Retina (tissue), 1 donor: Measurements from ENCODE around the gene CRACR2B.

Source experiments
- DNase-seq: peaks from one replicate; pipeline ENCODE4 v3.0.0-alpha.2; 2016

The CRACR2B gene

GRCh38 chr11:839875-840617, 12.3 kb downstream of the CRACR2B start:
- DNase-seq: no peak

GRCh38 chr11:841981-842369, 14.3 kb downstream of the CRACR2B start:
- peak; percentile 57 for DNase-seq

DNA sequence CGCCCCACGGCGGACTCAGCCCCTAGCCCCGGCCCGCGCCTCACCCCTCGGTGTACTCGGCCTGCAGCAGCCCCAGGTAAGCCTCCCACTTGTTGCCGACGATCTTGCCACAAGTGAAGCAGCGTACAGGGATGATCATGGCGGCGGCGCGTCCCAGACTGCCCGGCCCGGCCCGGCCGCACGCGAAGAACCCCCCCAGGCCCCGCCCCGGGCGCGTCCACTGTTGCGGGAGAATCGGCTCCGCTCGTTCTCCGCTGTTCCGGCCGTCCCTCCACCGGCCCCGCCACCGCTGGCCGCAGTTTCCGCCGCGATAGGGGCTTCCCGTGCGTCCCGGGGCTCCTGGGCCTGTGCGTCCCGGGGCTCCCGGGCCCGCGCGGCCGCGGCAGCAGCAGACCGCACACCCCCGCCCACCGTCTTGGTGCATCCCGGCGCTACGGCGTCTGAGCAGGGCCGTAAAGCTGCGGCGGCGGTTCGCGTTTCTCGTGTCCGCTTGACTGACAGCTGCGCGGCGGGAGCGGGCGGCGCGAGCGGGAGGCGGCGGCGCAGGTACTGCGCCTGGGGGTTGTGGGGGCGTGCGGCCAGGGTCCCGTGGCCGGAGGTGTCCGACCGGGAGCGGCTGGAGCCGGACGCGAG, 14.8 kb downstream of the CRACR2B start, which contains the start of the genes POLR2L and TSPAN4:
Gene POLR2L, minus strand, starts transcription at position 160 of the 633 bp plus-strand sequence. Its CDS starts 21 bp downstream, at position 139.
Gene TSPAN4, plus strand, starts transcription at position 483 of the 633 bp plus-strand sequence. CDS start 7,453 bp downstream, outside the sequence.
- DNase-seq: peak; percentile 96

DNA sequence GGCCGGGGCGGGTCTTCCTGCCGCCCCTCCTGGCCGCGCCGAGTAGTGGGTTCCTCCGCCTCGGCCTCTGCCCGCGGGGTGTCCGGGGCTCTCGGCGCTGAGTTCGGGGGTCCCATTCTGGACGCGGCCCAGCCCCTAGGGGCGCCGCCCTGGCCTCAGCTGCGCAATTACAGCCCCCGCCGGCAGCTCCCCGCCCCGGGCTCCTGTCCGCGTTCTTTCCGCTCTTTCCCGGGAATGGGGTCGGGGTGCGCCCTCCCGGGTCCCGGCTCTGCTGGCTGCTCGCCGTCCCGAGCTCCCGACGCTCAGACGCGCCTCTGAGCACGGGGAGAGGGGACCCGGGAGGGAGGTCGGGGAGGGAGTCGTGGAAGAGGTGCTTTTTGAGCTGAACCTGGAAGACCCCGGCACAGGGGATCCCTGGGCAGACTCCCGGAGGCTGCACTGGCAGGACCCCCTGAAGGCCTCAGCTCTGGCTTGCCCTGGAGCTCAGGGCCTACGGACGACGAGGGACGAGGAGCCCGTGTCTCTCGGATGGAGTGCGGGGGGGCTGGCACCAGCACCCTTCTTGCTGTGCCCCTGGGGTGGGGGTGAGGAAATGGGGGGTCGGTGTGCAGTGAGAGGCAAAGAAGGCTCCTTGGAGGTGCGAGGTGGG, 15.5 kb downstream of the CRACR2B start:
- peak; percentile 55 for DNase-seq

DNA sequence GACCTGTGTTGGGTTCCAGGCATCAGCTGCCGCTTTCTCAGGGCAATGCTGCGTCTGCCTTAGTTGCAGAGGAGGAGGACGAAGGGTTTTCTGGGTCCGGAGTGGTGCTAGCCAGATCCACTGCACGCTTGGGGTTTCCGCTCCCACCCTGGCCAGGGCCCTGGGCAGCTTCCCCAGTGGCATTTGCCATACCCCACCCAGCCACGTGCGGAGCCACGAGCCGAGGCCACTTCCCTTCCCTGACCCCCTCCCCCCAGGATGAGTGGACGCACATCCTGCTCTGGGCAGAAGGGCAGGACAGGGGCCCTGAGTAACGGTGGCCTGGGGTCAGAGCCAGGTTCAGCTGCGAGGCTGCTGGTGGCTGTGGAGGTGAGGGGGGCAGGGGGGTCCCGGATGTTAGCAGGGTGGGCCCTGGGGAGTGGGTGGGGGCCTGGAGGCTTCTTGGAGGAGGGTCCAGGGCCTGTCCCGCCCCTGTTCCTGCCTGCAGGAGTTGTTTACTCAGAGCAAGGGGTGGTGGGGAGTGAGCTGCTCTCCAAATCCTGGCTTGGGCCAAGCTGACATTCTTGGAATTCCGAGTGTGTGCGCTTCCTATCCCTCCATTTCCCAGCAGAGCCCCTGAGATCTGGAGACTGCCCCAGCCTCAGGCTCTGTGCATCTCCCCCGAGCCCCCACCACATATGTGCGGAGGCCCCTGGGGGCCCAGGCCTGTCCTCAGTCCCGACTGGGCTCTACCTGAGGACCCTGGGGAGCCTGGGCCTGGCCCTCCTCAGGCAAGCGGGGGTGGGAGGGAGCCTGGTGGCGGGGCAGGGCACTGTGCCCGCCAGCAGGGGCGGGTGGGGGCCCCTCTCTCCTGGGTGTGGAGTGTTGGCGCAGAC, 16.3 kb downstream of the CRACR2B start:
- peak; percentile 42 for DNase-seq

DNA sequence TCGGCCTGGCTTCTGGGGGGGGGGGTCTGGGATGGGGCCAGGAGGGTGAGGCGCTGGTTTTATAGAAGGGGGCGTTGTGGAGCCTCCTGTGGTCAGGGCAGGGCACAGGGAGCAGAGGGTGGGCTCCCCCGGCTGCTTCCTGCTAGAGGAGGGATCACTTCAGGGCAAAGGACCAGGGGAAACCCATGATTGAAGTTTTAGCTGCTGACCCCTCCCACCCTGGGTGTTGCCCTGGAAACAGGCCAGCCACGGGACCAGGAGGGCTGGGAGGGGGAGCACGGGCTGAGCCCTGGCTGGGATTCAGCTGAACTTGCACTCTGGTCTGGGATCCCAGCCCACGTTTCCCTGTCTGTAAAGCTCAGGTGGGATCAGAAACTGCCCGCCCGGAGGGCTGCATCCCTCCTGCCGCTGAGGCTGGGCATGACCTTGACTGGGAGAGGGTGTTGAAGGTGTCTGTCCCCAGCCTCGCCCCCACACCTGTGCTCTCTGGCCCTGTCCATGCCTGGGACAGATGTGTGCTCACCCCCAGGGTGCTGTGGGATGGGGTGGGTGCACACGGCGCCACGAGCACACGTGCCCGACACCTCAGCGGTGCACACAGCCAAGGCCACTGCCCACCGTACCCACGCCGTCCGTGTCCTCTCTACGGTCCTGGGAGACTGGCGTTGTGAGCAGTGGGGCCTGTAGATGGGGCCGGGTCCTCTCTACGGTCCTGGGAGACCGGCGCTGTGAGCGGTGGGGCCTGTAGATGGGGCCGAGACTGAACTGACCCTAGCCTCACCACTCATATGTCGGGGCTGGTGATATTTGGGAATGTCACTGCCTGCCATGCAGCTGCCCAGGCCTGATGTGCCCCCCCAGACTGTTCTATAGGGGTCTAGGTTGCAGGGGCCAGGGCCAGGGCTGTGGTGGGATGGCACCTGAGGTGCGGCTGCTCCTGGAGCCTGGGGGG, 17.2 kb downstream of the CRACR2B start:
- DNase-seq: peak; percentile 59

GRCh38 chr11:845872-846495, 18.3 kb downstream of the CRACR2B start:
- DNase-seq: peak; percentile 45

DNA sequence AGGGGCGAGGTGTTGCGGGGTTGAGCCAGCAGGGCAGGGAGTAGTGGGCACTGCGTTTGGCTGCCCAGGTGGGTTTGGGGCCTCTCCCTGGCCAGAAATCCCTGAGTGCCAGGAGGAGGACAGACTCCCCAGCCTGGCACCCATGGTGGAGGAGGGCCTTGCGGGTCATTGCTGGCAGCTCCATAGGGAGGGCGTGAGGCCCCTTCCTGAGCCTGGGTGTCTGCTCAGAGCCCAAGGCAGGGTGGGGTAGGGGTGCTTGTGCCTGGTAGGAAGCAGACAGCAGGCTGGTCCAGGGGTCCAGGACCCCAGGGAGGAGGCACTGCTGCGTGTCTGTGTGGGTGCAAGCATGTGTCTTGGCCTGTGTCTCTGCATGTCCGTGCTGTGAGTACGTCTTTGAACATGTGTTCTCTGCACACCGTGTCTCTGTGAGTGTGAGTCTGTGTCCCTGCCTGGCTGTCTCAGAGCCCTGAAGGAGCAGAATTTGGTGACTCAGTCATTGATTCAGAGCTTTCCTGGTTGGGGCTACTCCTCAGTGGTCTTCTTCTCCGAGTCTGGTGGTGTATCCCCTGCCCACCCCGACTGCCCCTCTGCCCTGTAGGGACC, 18.9 kb downstream of the CRACR2B start:
- no peak for DNase-seq

- DNase-seq: no peak
Measured at GRCh38 chr11:847876-848275, 20.2 kb downstream of the CRACR2B start.

DNA sequence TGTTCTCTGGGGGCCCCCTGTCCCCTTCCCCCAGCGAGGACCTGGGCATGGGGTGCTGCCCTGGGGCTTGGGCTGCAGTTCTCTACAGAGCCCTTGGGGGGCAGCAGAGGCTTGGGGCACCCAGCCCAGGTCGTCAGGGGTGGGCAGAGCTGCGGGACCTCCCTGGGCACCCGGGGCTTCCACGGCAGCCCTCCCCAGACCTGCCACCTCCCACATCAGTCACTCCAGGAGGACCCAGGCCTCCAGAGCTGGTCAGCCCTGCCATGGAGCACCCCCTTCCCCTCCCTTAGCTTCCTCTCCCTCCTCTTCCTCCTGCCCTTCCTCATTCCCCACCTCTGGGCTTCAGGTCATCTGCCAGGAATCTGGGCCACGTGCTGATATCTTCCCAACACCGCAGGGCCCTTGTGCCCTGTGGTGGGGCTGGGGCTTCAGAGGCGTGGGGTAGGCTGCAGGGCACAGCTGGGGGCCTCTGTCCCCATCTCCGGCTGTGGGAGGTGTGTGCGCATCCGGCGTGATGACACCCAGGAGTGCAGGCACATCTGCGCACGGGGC, 20.7 kb downstream of the CRACR2B start:
- DNase-seq: peak; percentile 67

DNA sequence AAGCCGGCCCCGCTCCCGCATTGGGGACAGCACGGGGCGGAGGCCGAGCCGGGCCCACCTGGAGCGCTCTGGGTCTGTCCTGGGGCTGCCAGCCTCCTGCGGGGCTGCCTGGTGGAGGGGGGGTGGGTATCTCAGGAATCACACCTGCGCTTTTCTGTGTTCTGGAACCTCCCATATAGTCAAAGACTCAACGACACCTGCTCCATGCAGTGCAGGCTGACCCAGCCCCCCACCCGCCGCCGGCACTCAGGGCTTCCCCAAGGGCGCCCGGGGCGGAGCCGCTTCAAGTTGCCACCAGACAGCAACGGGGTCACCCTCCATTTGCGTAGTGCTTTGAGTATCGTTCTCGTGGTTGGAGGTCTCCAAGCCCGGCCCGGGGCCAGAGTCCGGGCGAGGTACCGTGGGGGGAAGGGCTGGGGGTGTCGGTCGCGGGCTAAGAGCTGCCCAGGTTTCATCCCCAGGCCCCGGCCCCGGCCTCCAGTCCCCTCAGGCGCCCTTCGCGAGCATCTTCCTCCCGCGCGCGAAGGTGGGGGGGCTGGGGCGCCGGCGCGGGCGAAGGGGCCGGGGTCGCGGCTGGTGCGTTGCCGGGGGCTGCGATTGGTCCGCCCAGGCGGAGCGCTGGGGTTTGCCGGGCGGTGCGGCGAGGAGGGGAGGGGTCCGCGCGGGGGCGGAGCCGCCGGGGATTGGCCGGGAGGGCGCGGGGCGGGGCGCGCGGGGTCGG, 21.5 kb downstream of the CRACR2B start:
- DNase-seq: peak; percentile 82

- DNase-seq: peak; percentile 69
Measured at GRCh38 chr11:849951-850774, 22.4 kb downstream of the CRACR2B start.

GRCh38 chr11:850775-851763, 23.4 kb downstream of the CRACR2B start:
- peak; percentile 47 for DNase-seq

DNA sequence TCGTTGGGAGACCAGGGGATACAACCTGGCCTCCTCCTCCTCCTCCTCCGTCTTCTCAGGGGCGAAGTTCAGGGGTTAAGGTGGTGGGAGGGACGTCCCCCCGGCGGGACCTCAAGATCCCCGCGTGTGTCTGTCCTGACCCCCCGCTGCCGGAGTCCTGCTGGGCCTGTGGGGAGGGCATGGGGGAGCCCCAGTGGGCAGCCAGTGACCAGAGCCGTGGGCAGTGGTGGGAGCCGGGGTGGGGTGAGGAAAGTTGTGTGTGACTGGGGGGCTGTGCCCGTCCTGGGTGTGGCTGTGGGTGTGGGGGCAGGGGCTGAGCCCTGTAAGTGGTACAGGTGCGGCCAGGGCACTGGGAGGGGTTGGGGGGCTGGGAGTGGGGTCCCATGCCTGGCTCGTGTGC, 25.0 kb downstream of the CRACR2B start:
- no peak for DNase-seq

DNA sequence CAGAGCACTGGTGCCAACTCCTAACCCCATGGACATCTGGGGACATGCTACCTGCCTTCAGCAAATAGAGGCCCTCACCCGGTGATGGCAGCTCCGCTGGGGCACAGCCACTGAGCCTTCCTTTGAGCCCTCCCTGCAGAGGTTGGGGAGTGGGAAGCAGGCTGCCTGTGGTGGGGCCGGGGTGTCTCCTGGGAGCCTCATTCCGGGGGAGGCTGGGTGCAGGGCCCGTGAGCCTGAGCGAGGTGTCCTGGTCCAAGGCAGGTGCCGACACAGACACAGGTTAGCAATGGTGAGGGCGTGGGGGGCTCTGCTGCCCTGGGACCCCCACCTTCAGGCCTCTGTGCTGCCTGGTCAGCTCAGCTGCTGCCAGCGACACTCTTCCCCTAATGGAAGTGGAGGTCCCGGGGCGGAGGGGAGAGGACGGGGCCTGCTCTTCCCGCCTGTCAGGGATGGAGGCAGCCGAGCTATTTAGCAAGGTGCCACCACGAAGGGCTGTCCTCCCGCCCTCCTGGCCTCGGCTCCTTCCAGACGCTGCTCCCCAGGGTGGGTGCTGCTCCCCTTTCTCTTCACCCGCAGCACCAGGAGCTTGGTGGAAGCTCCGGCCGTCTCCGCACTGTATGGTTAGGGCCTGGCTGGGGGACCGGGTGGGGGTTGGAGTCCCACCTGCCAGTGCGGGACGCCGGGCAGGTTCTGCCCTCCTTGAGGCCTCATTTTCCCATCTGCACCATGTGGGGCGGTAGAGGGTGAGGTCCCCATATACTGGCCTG, 26.1 kb downstream of the CRACR2B start:
- peak; percentile 45 for DNase-seq

DNA sequence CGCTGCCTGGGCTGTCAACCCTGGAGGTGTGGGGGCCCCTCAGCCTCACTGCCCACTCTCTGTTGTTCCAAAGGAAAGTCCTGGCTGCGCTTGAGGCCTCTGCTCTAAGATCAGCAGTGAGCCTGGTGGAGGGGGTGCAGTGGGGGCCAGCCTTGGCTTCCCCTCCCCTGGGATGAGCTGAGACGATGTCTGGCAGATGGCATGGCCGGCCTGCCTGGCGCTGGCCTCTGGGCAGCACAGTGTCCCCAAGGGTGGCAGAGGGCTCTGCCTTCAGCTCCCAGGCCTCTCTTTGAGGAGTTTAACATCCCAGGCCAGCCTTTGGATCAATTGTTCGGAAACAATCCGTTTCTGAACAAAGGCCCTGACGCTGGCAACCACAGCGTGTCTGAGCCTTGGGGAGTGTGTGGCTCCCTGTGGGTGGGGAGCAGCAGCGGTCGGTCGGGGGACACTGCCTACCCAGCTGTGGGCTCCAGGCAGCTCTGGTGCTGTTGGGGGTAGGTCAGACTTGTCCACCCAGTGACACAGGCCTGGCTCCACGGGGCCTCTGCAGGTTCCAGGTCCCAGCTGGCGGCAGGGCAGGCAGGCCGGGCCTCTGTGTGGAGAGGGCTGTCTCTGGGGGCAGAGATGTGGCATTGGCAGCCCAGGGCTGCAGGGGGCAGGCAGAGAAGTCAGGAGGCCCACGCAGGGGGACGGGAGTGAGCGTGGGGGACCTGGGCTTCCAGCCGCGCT, 27.0 kb downstream of the CRACR2B start:
- DNase-seq: peak; percentile 72
